GM12878 (cell line): ENCODE measurements around the gene STK32B.

ENCODE experiments used
- NFIC ChIP-seq: IDR thresholded peaks from 2 replicates; pipeline ENCODE4 v1.6.1; 2012; ENCODE audit warnings: low read depth, mild to moderate bottlenecking, inconsistent platforms, low read length, moderate library complexity
- POLR2A ChIP-seq: IDR thresholded peaks from 2 replicates; pipeline ENCODE4 v1.6.1; 2011; ENCODE audit warnings: low read depth, mild to moderate bottlenecking, low read length
- REST ChIP-seq: IDR thresholded peaks from 2 replicates; pipeline ENCODE4 v1.6.1; 2012; ENCODE audit warnings: mild to moderate bottlenecking, low read depth, low read length
- STAT3 ChIP-seq: IDR thresholded peaks from 2 replicates; pipeline ENCODE4 v1.6.1; 2011; ENCODE audit warnings: low read depth, low read length, improper control_type of control experiment

DNA sequence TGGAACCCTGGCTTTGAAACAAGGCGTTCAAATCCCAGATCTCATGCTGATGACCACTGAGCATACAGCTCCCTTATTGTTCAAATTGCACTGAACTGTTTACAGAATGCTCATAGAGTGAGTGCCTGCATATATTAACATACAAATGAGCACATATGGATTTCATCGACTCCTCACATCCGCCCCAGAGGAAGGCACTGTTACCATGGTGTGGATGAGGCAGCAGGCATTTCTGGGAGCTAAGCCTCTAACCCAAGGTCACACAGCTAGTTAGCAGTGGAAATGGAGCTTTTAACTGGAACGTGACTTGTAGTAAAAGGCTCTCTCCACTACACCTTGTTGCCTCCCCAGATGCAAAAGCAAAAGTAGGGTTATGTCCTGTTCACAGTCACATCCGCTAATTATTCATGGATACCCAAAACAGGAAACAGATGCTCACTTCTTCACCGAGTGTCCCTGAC lies 289.7 kb downstream of the STK32B start:
- TF ChIP-seq REST (no peak), STAT3 (no peak), NFIC (no peak), POLR2A (no peak)
